C4-2B (cell line): ENCODE data around the gene MT1F.
"Not testable (repeated sequence)": the region's sequence is repeated elsewhere in the genome, so short reads cannot be mapped to it uniquely, and the experiment has no call there.

ENCODE experiments used
- H3K27ac ChIP-seq: fragments of 450-650 bp; 2 replicates; pipeline ENCODE4 v1.5.1; 2017
- CTCF ChIP-seq: fragments of 450-650 bp; conservative IDR thresholded peaks from 2 replicates; pipeline ENCODE4 v1.5.1; 2017; ENCODE audit warnings: mild to moderate bottlenecking
- ZFX ChIP-seq: fragments of 450-650 bp; IDR thresholded peaks from 2 replicates; pipeline ENCODE4 v1.6.1; 2017

The MT1F gene

GRCh38 chr16:56664506-56664905 lies 6.7 kb downstream of the MT1F start:
- no peak for TF ChIP-seq CTCF
- no peak for TF ChIP-seq ZFX
- no peak overlapping the region for H3K27ac ChIP-seq

- not testable (repeated sequence) for H3K27ac ChIP-seq
These were observed 7.8 kb downstream of the MT1F start for GRCh38 chr16:56665286-56666261.

- H3K27ac ChIP-seq: no peak within 1 kb of the TSS
- TF ChIP-seq CTCF: no peak
- TF ChIP-seq ZFX: no peak
These were observed 10.1 kb downstream of the MT1F start, which contains the start of gene MT1G for GRCh38 chr16:56667581-56668571. MT1G (minus strand) TSS chr16:56668065; CDS start chr16:56667993, 72 bp downstream.

GRCh38 chr16:56669005-56669839 lies 11.5 kb downstream of the MT1F start, which contains the start of gene MT1H:
MT1H (plus strand) TSS chr16:56669814; CDS start chr16:56669885, 71 bp downstream.
- no peak for TF ChIP-seq ZFX
- no peak for TF ChIP-seq CTCF
- H3K27ac ChIP-seq: no peak within 1 kb of the TSS

- no peak for TF ChIP-seq CTCF
- TF ChIP-seq ZFX: no peak
- no peak overlapping the region for H3K27ac ChIP-seq
These were observed 12.3 kb downstream of the MT1F start for GRCh38 chr16:56669840-56670619.

GRCh38 chr16:56670620-56670934 lies 12.8 kb downstream of the MT1F start:
- no peak overlapping the region for H3K27ac ChIP-seq
- no peak for TF ChIP-seq ZFX
- TF ChIP-seq CTCF: no peak

GRCh38 chr16:56671691-56672090 lies 13.9 kb downstream of the MT1F start:
- not testable (repeated sequence) for H3K27ac ChIP-seq

GRCh38 chr16:56672171-56672570 lies 14.4 kb downstream of the MT1F start:
- not testable (repeated sequence) for H3K27ac ChIP-seq
